MM.1S (cell line): ENCODE measurements around the gene MTG1.

Experiments
- DNase-seq: peaks from one replicate; pipeline ENCODE4 v3.0.0-alpha.2; 2015
- H2AFZ ChIP-seq: fragments of 300-600 bp; sonication (generic); 2 replicates; pipeline ENCODE4 v1.6.0; 2016; ENCODE audit warnings: antibody characterized with exemption, low read length
- H3F3A ChIP-seq: fragments of 300-600 bp; sonication (generic); 2 replicates; pipeline ENCODE4 v1.6.1; 2016; ENCODE audit warnings: mild to moderate bottlenecking, antibody characterized with exemption, low read length, moderate library complexity, mixed read lengths; ENCODE audit not compliant: insufficient read depth
- H3K27ac ChIP-seq: fragments of 300-600 bp; sonication (generic); 2 replicates; pipeline ENCODE4 v1.5.1; 2016; ENCODE audit warnings: mild to moderate bottlenecking, low read length
- H3K27me3 ChIP-seq: fragments of 300-600 bp; sonication (generic); replicated peaks from 2 replicates; pipeline ENCODE4 v1.6.0; 2016; ENCODE audit warnings: low read length; ENCODE audit not compliant: insufficient read depth
- H3K36me3 ChIP-seq: fragments of 300-600 bp; sonication (generic); replicated peaks from 2 replicates; pipeline ENCODE4 v1.6.1; 2016; ENCODE audit warnings: mild to moderate bottlenecking, low read length, mixed read lengths; ENCODE audit not compliant: insufficient read depth
- H3K4me1 ChIP-seq: fragments of 300-600 bp; sonication (generic); 2 replicates; pipeline ENCODE4 v1.6.1; 2016; ENCODE audit warnings: low read length, mixed read lengths
- H3K4me2 ChIP-seq: fragments of 300-600 bp; sonication (generic); 2 replicates; pipeline ENCODE4 v1.6.0; 2016; ENCODE audit warnings: low read depth, low read length
- H3K4me3 ChIP-seq: fragments of 300-600 bp; sonication (generic); 2 replicates; pipeline ENCODE4 v1.5.1; 2016; ENCODE audit warnings: low read length, mixed read lengths
- H3K79me2 ChIP-seq: fragments of 300-600 bp; sonication (generic); 2 replicates; pipeline ENCODE4 v1.6.1; 2016; ENCODE audit warnings: mixed run types, low read length, mixed read lengths
- H3K9ac ChIP-seq: fragments of 300-600 bp; sonication (generic); 2 replicates; pipeline ENCODE4 v1.6.1; 2016; ENCODE audit warnings: low read length, mixed read lengths
- H3K9me2 ChIP-seq: fragments of 300-600 bp; sonication (generic); replicated peaks from 2 replicates; pipeline ENCODE4 v1.6.1; 2016; ENCODE audit warnings: mild to moderate bottlenecking, low read length, mixed read lengths; ENCODE audit not compliant: insufficient read depth
- H3K9me3 ChIP-seq: fragments of 300-600 bp; sonication (generic); replicated peaks from 2 replicates; pipeline ENCODE4 v1.6.1; 2016; ENCODE audit warnings: mild to moderate bottlenecking, low read length, mixed read lengths; ENCODE audit not compliant: insufficient read depth
- H4K20me1 ChIP-seq: fragments of 300-600 bp; sonication (generic); 2 replicates; pipeline ENCODE4 v1.6.1; 2016; ENCODE audit warnings: mild to moderate bottlenecking, low read length, moderate library complexity, mixed read lengths; ENCODE audit not compliant: insufficient read depth
- EZH2 ChIP-seq: fragments of 300-600 bp; sonication (generic); optimal IDR thresholded peaks from 2 replicates; pipeline ENCODE3; 2017; ENCODE audit warnings: low read depth, mild to moderate bottlenecking, antibody characterized with exemption, low read length, mixed read lengths
- EZH2phosphoT487 ChIP-seq: fragments of 300-600 bp; sonication (generic); IDR thresholded peaks from 2 replicates; pipeline ENCODE4 v1.6.1; 2018; ENCODE audit warnings: antibody characterized with exemption, low read length
- TF ChIP-seq, protein P1 (sequence below): fragments of 300-600 bp; sonication (generic); IDR thresholded peaks from 2 replicates; pipeline ENCODE4 v1.5.1; 2016; ENCODE audit warnings: antibody characterized with exemption, low read length, mixed read lengths

Gene MTG1

DNA sequence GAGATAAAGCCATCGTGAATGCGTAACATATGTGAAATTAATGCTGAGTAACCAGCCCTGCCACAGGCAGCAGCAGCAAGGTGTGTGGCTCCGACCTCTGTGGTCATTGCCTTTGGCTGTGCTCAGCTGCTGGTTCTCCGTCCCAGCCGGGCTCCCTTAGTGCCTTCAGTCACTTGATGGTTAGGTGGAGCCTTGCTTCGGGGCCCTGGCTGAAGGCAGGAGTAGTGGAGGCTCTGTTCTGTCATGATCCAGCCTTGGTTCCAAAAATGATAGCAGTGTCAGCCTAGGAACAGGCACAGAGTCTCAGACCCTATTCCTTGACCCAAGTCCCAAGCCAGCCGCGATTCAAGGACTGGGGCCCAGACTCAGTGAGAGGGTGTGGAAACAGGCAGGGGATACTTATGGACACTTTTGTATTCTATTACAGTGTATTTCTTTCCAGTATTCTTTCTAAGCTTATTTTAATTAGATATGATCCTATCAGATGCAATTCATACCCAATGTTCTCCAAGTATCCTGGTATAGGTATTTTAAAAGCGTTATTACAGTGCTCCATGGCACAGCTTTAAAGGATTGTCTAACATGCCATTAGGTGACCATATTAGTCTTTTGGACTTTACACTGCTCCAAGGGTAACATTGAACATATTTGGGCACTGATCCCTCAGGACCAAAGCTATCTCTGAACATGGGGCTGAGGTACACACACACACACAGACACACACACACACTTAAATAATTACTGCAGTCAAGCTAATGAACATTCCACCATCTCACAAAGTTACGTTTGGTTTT lies 68.8 kb downstream of the MTG1 start:
- no peak overlapping the region for H3K27ac ChIP-seq
- H2AFZ ChIP-seq: no peak overlapping the region
- DNase-seq: no peak
- H4K20me1 ChIP-seq: no peaks in the 10 kb centered on the region
- H3K4me3 ChIP-seq: no peak overlapping the region
- no peaks in the 10 kb centered on the region for H3K27me3 ChIP-seq
- no peaks in the 10 kb centered on the region for H3K9me2 ChIP-seq
- no peak overlapping the region for H3K9ac ChIP-seq
- H3K4me2 ChIP-seq: no peak overlapping the region
- TF ChIP-seq, protein P1, sequence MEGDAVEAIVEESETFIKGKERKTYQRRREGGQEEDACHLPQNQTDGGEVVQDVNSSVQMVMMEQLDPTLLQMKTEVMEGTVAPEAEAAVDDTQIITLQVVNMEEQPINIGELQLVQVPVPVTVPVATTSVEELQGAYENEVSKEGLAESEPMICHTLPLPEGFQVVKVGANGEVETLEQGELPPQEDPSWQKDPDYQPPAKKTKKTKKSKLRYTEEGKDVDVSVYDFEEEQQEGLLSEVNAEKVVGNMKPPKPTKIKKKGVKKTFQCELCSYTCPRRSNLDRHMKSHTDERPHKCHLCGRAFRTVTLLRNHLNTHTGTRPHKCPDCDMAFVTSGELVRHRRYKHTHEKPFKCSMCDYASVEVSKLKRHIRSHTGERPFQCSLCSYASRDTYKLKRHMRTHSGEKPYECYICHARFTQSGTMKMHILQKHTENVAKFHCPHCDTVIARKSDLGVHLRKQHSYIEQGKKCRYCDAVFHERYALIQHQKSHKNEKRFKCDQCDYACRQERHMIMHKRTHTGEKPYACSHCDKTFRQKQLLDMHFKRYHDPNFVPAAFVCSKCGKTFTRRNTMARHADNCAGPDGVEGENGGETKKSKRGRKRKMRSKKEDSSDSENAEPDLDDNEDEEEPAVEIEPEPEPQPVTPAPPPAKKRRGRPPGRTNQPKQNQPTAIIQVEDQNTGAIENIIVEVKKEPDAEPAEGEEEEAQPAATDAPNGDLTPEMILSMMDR: no peak
- TF ChIP-seq EZH2 (no peak), EZH2phosphoT487 (no peak)
- H3K36me3 ChIP-seq: no peaks in the 10 kb centered on the region
- no peaks in the 10 kb centered on the region for H3F3A ChIP-seq
- H3K79me2 ChIP-seq: no peaks in the 10 kb centered on the region
- no peaks in the 10 kb centered on the region for H3K9me3 ChIP-seq
- no peaks in the 10 kb centered on the region for H3K4me1 ChIP-seq

DNA sequence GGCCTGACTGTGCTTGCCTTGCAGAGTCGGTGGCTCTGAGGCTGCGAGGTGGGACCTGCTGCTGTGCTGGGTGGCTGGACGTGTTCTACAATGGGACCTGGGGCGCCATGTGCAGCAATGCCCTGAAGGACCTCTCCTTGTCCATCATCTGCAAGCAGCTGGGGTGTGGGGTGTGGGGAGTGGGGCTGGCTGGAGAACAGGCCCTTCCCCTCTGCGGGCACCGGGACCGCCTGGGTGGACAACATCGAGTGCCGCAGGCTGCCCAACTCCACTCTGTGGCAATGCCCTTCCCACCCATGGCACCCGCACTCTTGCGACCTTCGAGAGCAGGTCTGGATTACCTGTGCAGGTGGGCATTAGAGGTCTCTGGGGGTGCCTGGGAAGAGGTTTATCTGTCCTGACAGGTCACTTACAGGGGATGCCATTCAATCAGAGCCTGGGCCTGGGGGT lies 70.7 kb downstream of the MTG1 start:
- DNase-seq: no peak
- no peaks in the 10 kb centered on the region for H3K79me2 ChIP-seq
- no peaks in the 10 kb centered on the region for H3K27me3 ChIP-seq
- no peak overlapping the region for H2AFZ ChIP-seq
- no peaks in the 10 kb centered on the region for H3K4me1 ChIP-seq
- H3K4me2 ChIP-seq: no peak overlapping the region
- no peak overlapping the region for H3K9ac ChIP-seq
- no peak overlapping the region for H3K27ac ChIP-seq
- H3K4me3 ChIP-seq: no peak overlapping the region
- H3F3A ChIP-seq: no peaks in the 10 kb centered on the region
- no peaks in the 10 kb centered on the region for H3K9me2 ChIP-seq
- no peaks in the 10 kb centered on the region for H3K36me3 ChIP-seq
- H3K9me3 ChIP-seq: no peaks in the 10 kb centered on the region
- TF ChIP-seq, protein P1: no peak
- no peak for TF ChIP-seq EZH2phosphoT487
- TF ChIP-seq EZH2: no peak
- no peaks in the 10 kb centered on the region for H4K20me1 ChIP-seq

DNA sequence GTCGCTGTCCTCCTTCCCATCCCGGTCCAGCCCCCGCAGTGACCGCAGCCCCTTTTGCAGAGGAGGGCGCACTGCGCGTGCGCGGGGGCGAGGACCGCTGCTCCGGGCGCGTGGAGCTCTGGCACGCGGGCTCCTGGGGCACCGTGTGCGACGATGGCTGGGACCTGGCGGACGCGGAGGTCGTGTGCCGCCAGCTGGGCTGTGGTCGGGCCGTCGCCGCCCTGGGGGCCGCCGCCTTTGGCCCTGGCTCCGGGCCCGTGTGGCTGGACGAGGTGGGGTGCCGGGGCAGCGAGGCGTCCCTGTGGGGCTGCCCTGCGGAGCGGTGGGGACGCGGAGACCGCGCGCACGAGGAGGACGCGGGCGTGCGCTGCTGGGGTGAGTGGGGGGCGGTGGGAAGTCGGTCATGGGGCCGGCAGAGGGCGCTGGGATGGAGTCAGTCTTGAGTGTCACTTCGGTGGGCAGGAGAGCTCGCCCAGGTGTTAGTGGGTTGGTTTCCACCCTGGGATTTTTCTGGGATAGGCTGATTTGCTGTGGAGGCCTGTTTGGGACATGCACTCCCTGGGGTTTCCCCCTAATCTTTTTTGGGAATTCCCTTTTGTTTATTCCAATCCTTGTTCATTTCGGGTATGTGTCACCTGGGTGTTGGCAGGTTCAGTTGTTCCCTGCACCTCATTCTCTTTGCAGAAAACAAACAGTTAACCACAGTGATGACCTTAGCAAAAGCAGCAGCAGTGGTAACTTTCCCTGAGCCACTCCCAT lies 71.4 kb downstream of the MTG1 start:
- Histone ChIP-seq H3K27ac (no peak overlapping the region), H3K4me2 (no peak overlapping the region), H4K20me1 (no peaks in the 10 kb centered on the region), H3K9me3 (no peaks in the 10 kb centered on the region), H3K9me2 (no peaks in the 10 kb centered on the region), H3K4me1 (no peaks in the 10 kb centered on the region), H3K27me3 (no peaks in the 10 kb centered on the region), H3F3A (no peaks in the 10 kb centered on the region), H3K36me3 (no peaks in the 10 kb centered on the region), H3K9ac (no peak overlapping the region), H3K79me2 (no peaks in the 10 kb centered on the region), H2AFZ (no peak overlapping the region), H3K4me3 (no peak overlapping the region)
- DNase-seq: no peak
- TF ChIP-seq EZH2phosphoT487 (no peak), EZH2 (no peak)
- TF ChIP-seq, protein P1: no peak
